Neural progenitor cell (in vitro differentiated cells): ENCODE data around the gene SLC6A7. TPM values are rescaled to one million over a fixed set of nuclear protein-coding genes. Genes with fewer than 3 reads are reported as not detected.

ENCODE experiments used
- DNase-seq: peaks from one replicate; pipeline ENCODE4 v3.0.0-alpha.2; 2016; ENCODE audit warnings: low spot score
- H2AFZ ChIP-seq: fragments of 200-600 bp; sonication (generic); replicated peaks from 2 replicates; pipeline ENCODE4 v1.6.1; 2016; ENCODE audit warnings: antibody characterized with exemption
- H3F3A ChIP-seq: fragments of 200-600 bp; sonication (generic); 2 replicates; pipeline ENCODE4 v1.6.1; 2016; ENCODE audit warnings: antibody characterized with exemption, low read depth
- H3K27ac ChIP-seq: fragments of 200-600 bp; sonication (generic); 2 replicates; pipeline ENCODE4 v1.5.1; 2016; ENCODE audit warnings: mild to moderate bottlenecking
- H3K27me3 ChIP-seq: fragments of 200-600 bp; sonication (generic); 2 replicates; pipeline ENCODE4 v1.6.1; 2016; ENCODE audit warnings: mild to moderate bottlenecking, moderate library complexity
- H3K36me3 ChIP-seq: fragments of 200-600 bp; sonication (generic); 2 replicates; pipeline ENCODE4 v1.5.1; 2016
- H3K4me1 ChIP-seq: fragments of 200-600 bp; sonication (generic); 2 replicates; pipeline ENCODE4 v1.6.1; 2016; ENCODE audit warnings: mixed run types
- H3K4me2 ChIP-seq: fragments of 200-600 bp; sonication (generic); 2 replicates; pipeline ENCODE4 v1.6.1; 2016
- H3K4me3 ChIP-seq: fragments of 200-600 bp; sonication (generic); 2 replicates; pipeline ENCODE4 v1.5.1; 2016
- H3K79me2 ChIP-seq: fragments of 200-600 bp; sonication (generic); 2 replicates; pipeline ENCODE4 v1.6.1; 2016; ENCODE audit warnings: low read depth
- H3K9ac ChIP-seq: fragments of 200-600 bp; sonication (generic); 2 replicates; pipeline ENCODE4 v1.6.1; 2016
- H3K9me3 ChIP-seq: fragments of 200-600 bp; sonication (generic); 2 replicates; pipeline ENCODE4 v1.5.1; 2016; ENCODE audit warnings: low read depth
- H4K20me1 ChIP-seq: fragments of 200-600 bp; sonication (generic); 2 replicates; pipeline ENCODE4 v1.6.1; 2016; ENCODE audit warnings: low read depth
- H3K27ac Mint-ChIP-seq: 3 replicates; pipeline ENCODE4 v1.8.0; 2021; ENCODE audit warnings: mixed read lengths
- H3K27me3 Mint-ChIP-seq: 2 replicates; pipeline ENCODE4 v1.8.0; 2022; ENCODE audit warnings: low read depth, mild to moderate bottlenecking, inconsistent platforms, moderate library complexity, mixed read lengths; ENCODE audit not compliant: insufficient read depth
- H3K36me3 Mint-ChIP-seq: 3 replicates; pipeline ENCODE4 v1.8.0; 2021; ENCODE audit warnings: mixed read lengths
- H3K4me1 Mint-ChIP-seq: 3 replicates; pipeline ENCODE4 v1.8.0; 2021; ENCODE audit warnings: mixed read lengths
- H3K4me3 Mint-ChIP-seq: 3 replicates; pipeline ENCODE4 v1.8.0; 2021; ENCODE audit warnings: mild to moderate bottlenecking, moderate library complexity, mixed read lengths
- H3K9me3 Mint-ChIP-seq: 3 replicates; pipeline ENCODE4 v1.8.0; 2020; ENCODE audit warnings: mixed read lengths
- CTCF ChIP-seq: fragments of 200-600 bp; sonication (generic); IDR thresholded peaks from 2 replicates; pipeline ENCODE4 v1.5.1; 2017; ENCODE audit warnings: antibody characterized with exemption, mild to moderate bottlenecking
- EZH2 ChIP-seq: fragments of 200-600 bp; sonication (generic); IDR thresholded peaks from 2 replicates; pipeline ENCODE4 v1.6.1; 2017; ENCODE audit warnings: antibody characterized with exemption, mild to moderate bottlenecking, moderate library complexity
- EZH2phosphoT487 ChIP-seq: fragments of 200-600 bp; sonication (generic); IDR thresholded peaks from 2 replicates; pipeline ENCODE4 v1.6.1; 2017; ENCODE audit warnings: antibody characterized with exemption
- total RNA-seq: library from RNA; depleted of rRNA; stranded (reverse); fragments of >200 nt; gene quantifications from 2 replicates; pipeline ENCODE4 v1.2.3, GENCODE V29; 2015; ENCODE audit warnings: low replicate concordance

SLC6A7 gene
- total RNA-seq, 1 donor from 2014 or later: not detected

DNA sequence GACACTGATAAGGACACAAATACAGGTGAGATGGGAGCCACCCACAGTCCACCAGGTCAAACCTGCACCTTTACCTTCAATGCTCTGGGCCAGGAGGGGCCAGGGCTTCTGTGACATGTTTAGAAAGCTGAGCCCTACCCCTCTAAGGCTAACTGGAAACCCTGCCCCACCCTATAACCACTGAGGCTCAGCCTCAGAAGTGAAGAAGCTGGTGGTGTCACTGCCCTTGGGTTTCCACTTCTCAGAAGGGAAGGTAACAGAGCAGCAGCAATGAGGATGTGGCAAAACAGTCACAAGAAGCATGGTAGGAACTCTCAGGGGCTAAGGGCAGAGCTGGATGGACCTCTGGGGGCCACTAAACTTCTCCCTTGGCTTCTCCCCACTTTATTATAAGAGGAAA is 40.2 kb upstream of the SLC6A7 start:
- Histone ChIP-seq H3K79me2 (no peaks in the 10 kb centered on the region), H3K9me3 (no peaks in the 10 kb centered on the region), H3K4me3 (no peak overlapping the region), H3F3A (no peaks in the 10 kb centered on the region), H3K9ac (no peak overlapping the region), H3K4me1 (peaks cover 20% of the 10 kb centered on the region), H4K20me1 (no peaks in the 10 kb centered on the region), H2AFZ (no peak overlapping the region), H3K27me3 (no peaks in the 10 kb centered on the region), H3K36me3 (no peaks in the 10 kb centered on the region), H3K4me2 (no peak overlapping the region), H3K27ac (no peak overlapping the region)
- Mint-ChIP-seq H3K4me1 (peaks cover 43% of the 10 kb centered on the region), H3K9me3 (no peaks in the 10 kb centered on the region), H3K27me3 (peaks cover 13% of the 10 kb centered on the region), H3K27ac (no peak overlapping the region), H3K4me3 (no peak overlapping the region), H3K36me3 (peaks cover 2% of the 10 kb centered on the region)
- no peak for DNase-seq
- no peak for TF ChIP-seq EZH2
- TF ChIP-seq EZH2phosphoT487: no peak
- TF ChIP-seq CTCF: no peak

GRCh38 chr5:150152636-150153462 is 37.0 kb upstream of the SLC6A7 start:
- no peak overlapping the region for H2AFZ ChIP-seq
- H3K79me2 ChIP-seq: no peaks in the 10 kb centered on the region
- H3K9me3 ChIP-seq: no peaks in the 10 kb centered on the region
- H3K4me3 ChIP-seq: no peak overlapping the region
- H3K27ac ChIP-seq: no peak overlapping the region
- no peak overlapping the region for H3K4me2 ChIP-seq
- peaks cover 9% of the 10 kb centered on the region for H3F3A ChIP-seq
- peaks cover 50% of the 10 kb centered on the region for H3K4me1 Mint-ChIP-seq
- H3K27me3 Mint-ChIP-seq: peaks cover 17% of the 10 kb centered on the region
- TF ChIP-seq EZH2phosphoT487: no peak
- TF ChIP-seq CTCF: no peak
- no peak for TF ChIP-seq EZH2
- H3K4me3 Mint-ChIP-seq: no peak overlapping the region
- H3K36me3 ChIP-seq: no peaks in the 10 kb centered on the region
- no peak overlapping the region for H3K9ac ChIP-seq
- DNase-seq: no peak
- H3K9me3 Mint-ChIP-seq: no peaks in the 10 kb centered on the region
- H3K36me3 Mint-ChIP-seq: no peaks in the 10 kb centered on the region
- H3K27ac Mint-ChIP-seq: peak overlapping the region; percentile 53
- no peaks in the 10 kb centered on the region for H4K20me1 ChIP-seq
- peaks cover 16% of the 10 kb centered on the region for H3K4me1 ChIP-seq
- H3K27me3 ChIP-seq: no peaks in the 10 kb centered on the region

DNA sequence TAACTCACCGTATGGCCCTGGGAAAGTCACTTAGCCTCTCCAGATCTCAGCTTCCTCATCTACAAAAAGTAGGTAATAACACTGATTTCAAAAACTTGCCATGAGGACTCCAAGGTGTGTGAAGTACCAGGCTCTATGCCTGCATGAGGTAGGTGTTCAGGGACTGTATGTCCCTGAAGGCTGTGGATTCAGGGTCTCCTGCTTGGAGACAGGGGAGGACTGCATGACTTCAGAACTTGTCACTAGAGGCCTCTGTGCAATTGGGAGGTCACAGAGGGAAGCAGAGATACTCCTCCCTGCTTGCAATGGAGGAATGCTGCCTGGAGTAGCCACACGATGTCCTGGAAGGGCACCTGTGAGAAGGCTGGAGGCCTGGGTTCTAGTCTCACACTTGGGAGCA is 36.4 kb upstream of the SLC6A7 start:
- Mint-ChIP-seq H3K9me3 (no peaks in the 10 kb centered on the region), H3K4me3 (no peak overlapping the region), H3K4me1 (peaks cover 48% of the 10 kb centered on the region), H3K36me3 (no peaks in the 10 kb centered on the region), H3K27ac (peak overlapping the region; percentile 87), H3K27me3 (peaks cover 17% of the 10 kb centered on the region)
- H3K79me2 ChIP-seq: no peaks in the 10 kb centered on the region
- no peak overlapping the region for H3K9ac ChIP-seq
- H3K4me3 ChIP-seq: no peak overlapping the region
- H3K27ac ChIP-seq: no peak overlapping the region
- no peak for DNase-seq
- no peaks in the 10 kb centered on the region for H3K27me3 ChIP-seq
- H3K36me3 ChIP-seq: no peaks in the 10 kb centered on the region
- H3K9me3 ChIP-seq: no peaks in the 10 kb centered on the region
- no peak overlapping the region for H3K4me2 ChIP-seq
- peaks cover 16% of the 10 kb centered on the region for H3K4me1 ChIP-seq
- TF ChIP-seq EZH2phosphoT487 (no peak), CTCF (no peak), EZH2 (no peak)
- no peaks in the 10 kb centered on the region for H4K20me1 ChIP-seq
- peaks cover 9% of the 10 kb centered on the region for H3F3A ChIP-seq
- H2AFZ ChIP-seq: no peak overlapping the region
